Adipocyte (in vitro differentiated cells): ENCODE data around the gene KRTAP10-1.
"Not testable (repeated sequence)": the region's sequence is repeated elsewhere in the genome, so short reads cannot be mapped to it uniquely, and the experiment has no call there.

Experiments
- DNase-seq: peaks from one replicate; pipeline ENCODE4 v3.0.0-alpha.2; 2015; ENCODE audit warnings: low read depth
- H3K27me3 ChIP-seq: replicated peaks from 2 replicates; pipeline ENCODE4 v1.7.0; 2013; ENCODE audit warnings: mild to moderate bottlenecking, low read length, moderate library complexity; ENCODE audit not compliant: control insufficient read depth, insufficient read depth
- H3K36me3 ChIP-seq: 2 replicates; pipeline ENCODE4 v1.7.0; 2013; ENCODE audit warnings: low read length, mild to moderate bottlenecking, moderate library complexity; ENCODE audit not compliant: control insufficient read depth, insufficient read depth, severe bottlenecking
- H3K4me1 ChIP-seq: 2 replicates; pipeline ENCODE4 v1.7.0; 2013; ENCODE audit warnings: mild to moderate bottlenecking, low read length, moderate library complexity; ENCODE audit not compliant: control insufficient read depth, insufficient read depth
- H3K4me3 ChIP-seq: 2 replicates; pipeline ENCODE4 v1.7.0; 2013; ENCODE audit warnings: mild to moderate bottlenecking, low read length, moderate library complexity
- H3K9ac ChIP-seq: 2 replicates; pipeline ENCODE4 v1.7.0; 2013; ENCODE audit warnings: mild to moderate bottlenecking, low read length, moderate library complexity
- H3K9me3 ChIP-seq: 2 replicates; pipeline ENCODE4 v1.7.0; 2013; ENCODE audit warnings: mild to moderate bottlenecking, low read length, moderate library complexity; ENCODE audit not compliant: control insufficient read depth

The KRTAP10-1 gene

GRCh38 chr21:44568667-44569556 lies 28.9 kb upstream of the KRTAP10-1 start:
- Histone ChIP-seq H3K9me3 (peaks cover 16% of the 10 kb centered on the region), H3K36me3 (no peaks in the 10 kb centered on the region), H3K9ac (no peak overlapping the region), H3K27me3 (peaks cover 7% of the 10 kb centered on the region), H3K4me1 (no peaks in the 10 kb centered on the region), H3K4me3 (no peak overlapping the region)
- DNase-seq, result no peak

GRCh38 chr21:44568261-44568660 lies 28.3 kb upstream of the KRTAP10-1 start:
- Histone ChIP-seq H3K4me3 (no peak overlapping the region), H3K9me3 (peaks cover 22% of the 10 kb centered on the region), H3K4me1 (no peaks in the 10 kb centered on the region), H3K27me3 (peaks cover 7% of the 10 kb centered on the region), H3K9ac (no peak overlapping the region), H3K36me3 (no peaks in the 10 kb centered on the region)
- DNase-seq, result no peak

GRCh38 chr21:44567481-44568171 lies 27.6 kb upstream of the KRTAP10-1 start:
- peaks cover 7% of the 10 kb centered on the region for H3K27me3 ChIP-seq
- H3K9ac ChIP-seq, result no peak overlapping the region
- no peaks in the 10 kb centered on the region for H3K4me1 ChIP-seq
- no peak overlapping the region for H3K4me3 ChIP-seq
- H3K36me3 ChIP-seq, result no peaks in the 10 kb centered on the region
- peaks cover 28% of the 10 kb centered on the region for H3K9me3 ChIP-seq
- DNase-seq, result no peak

GRCh38 chr21:44566403-44566802 lies 26.4 kb upstream of the KRTAP10-1 start:
- no peaks in the 10 kb centered on the region for H3K4me1 ChIP-seq
- DNase-seq, result no peak
- no peak overlapping the region for H3K9ac ChIP-seq
- no peaks in the 10 kb centered on the region for H3K36me3 ChIP-seq
- H3K9me3 ChIP-seq, result peaks cover 24% of the 10 kb centered on the region
- no peak overlapping the region for H3K4me3 ChIP-seq
- peaks cover 7% of the 10 kb centered on the region for H3K27me3 ChIP-seq

- Histone ChIP-seq H3K27me3 (peaks cover 4% of the 10 kb centered on the region), H3K9ac (no peak overlapping the region), H3K4me1 (no peaks in the 10 kb centered on the region), H3K9me3 (peaks cover 20% of the 10 kb centered on the region), H3K4me3 (no peak overlapping the region), H3K36me3 (no peaks in the 10 kb centered on the region)
- DNase-seq, result no peak
Measured at GRCh38 chr21:44564886-44565598, 25.0 kb upstream of the KRTAP10-1 start.

- Histone ChIP-seq H3K4me1 (no peaks in the 10 kb centered on the region), H3K27me3 (peaks cover 4% of the 10 kb centered on the region), H3K9me3 (peaks cover 20% of the 10 kb centered on the region), H3K36me3 (no peaks in the 10 kb centered on the region), H3K4me3 (no peak overlapping the region), H3K9ac (no peak overlapping the region)
- no peak for DNase-seq
Measured at GRCh38 chr21:44564099-44564498, 24.1 kb upstream of the KRTAP10-1 start.

- DNase-seq, result no peak
- Histone ChIP-seq H3K27me3 (peaks cover 14% of the 10 kb centered on the region), H3K36me3 (no peaks in the 10 kb centered on the region), H3K9me3 (peaks cover 17% of the 10 kb centered on the region), H3K4me1 (no peaks in the 10 kb centered on the region), H3K9ac (no peak within 1 kb of the TSS), H3K4me3 (no peak within 1 kb of the TSS)
Measured at GRCh38 chr21:44558695-44559094, 18.7 kb upstream of the KRTAP10-1 start, which contains the start of gene KRTAP10-3. Gene KRTAP10-3 (minus strand): TSS chr21:44558795. CDS start chr21:44558715, 80 bp downstream.

GRCh38 chr21:44558329-44558675 lies 18.3 kb upstream of the KRTAP10-1 start:
- H3K9ac ChIP-seq, H3K4me3 ChIP-seq, DNase-seq, H3K36me3 ChIP-seq, H3K4me1 ChIP-seq: not testable (repeated sequence)
- peaks cover 13% of the 10 kb centered on the region for H3K9me3 ChIP-seq
- peaks cover 18% of the 10 kb centered on the region for H3K27me3 ChIP-seq

GRCh38 chr21:44557491-44558328 lies 17.7 kb upstream of the KRTAP10-1 start:
- no peak for DNase-seq
- H3K27me3 ChIP-seq, result peaks cover 23% of the 10 kb centered on the region

GRCh38 chr21:44556879-44557278 lies 16.9 kb upstream of the KRTAP10-1 start:
- Histone ChIP-seq H3K27me3 (peaks cover 29% of the 10 kb centered on the region), H3K9ac (no peak overlapping the region), H3K4me3 (no peak overlapping the region), H3K36me3 (no peaks in the 10 kb centered on the region), H3K9me3 (peaks cover 7% of the 10 kb centered on the region), H3K4me1 (no peaks in the 10 kb centered on the region)
- no peak for DNase-seq

More at GRCh38 chr21:44557491-44558328, 17.7 kb upstream of the KRTAP10-1 start:
- no peak overlapping the region for H3K9ac ChIP-seq
- peaks cover 7% of the 10 kb centered on the region for H3K9me3 ChIP-seq
- no peaks in the 10 kb centered on the region for H3K4me1 ChIP-seq
- H3K4me3 ChIP-seq, result no peak overlapping the region
- H3K36me3 ChIP-seq, result no peaks in the 10 kb centered on the region
